IPS-NIHi7 (cell line): ENCODE data around the gene CDH4.
A peak's percentile ranks its signal among the peaks of the same experiment; 100 is the strongest.

Experiments
- DNase-seq: peaks from one replicate; pipeline ENCODE4 v3.0.0; 2012; ENCODE audit warnings: mixed read lengths; ENCODE audit errors: extremely low spot score

CDH4 gene

GRCh38 chr20:61856626-61857413 is 604.8 kb downstream of the CDH4 start:
- DNase-seq = no peak

- no peak for DNase-seq
Measured at GRCh38 chr20:61857414-61857775, 605.3 kb downstream of the CDH4 start.

GRCh38 chr20:61857884-61858283 is 605.8 kb downstream of the CDH4 start:
- DNase-seq = no peak

- no peak for DNase-seq
Measured at GRCh38 chr20:61859767-61860166, 607.7 kb downstream of the CDH4 start.

- DNase-seq = no peak
Measured at GRCh38 chr20:61860260-61860987, 608.4 kb downstream of the CDH4 start.

- DNase-seq = no peak
Measured at GRCh38 chr20:61861054-61861841, 609.2 kb downstream of the CDH4 start.

GRCh38 chr20:61861858-61862257 is 609.8 kb downstream of the CDH4 start:
- no peak for DNase-seq

GRCh38 chr20:61862881-61863280 is 610.8 kb downstream of the CDH4 start:
- no peak for DNase-seq

- DNase-seq = no peak
Measured at GRCh38 chr20:61864481-61864880, 612.4 kb downstream of the CDH4 start.

- DNase-seq = no peak
Measured at GRCh38 chr20:61865353-61865752, 613.3 kb downstream of the CDH4 start.

- DNase-seq = no peak
Measured at GRCh38 chr20:61866165-61866564, 614.1 kb downstream of the CDH4 start.

- no peak for DNase-seq
Measured at GRCh38 chr20:61868006-61868405, 615.9 kb downstream of the CDH4 start.

GRCh38 chr20:61868466-61869090 is 616.5 kb downstream of the CDH4 start:
- no peak for DNase-seq

GRCh38 chr20:61869750-61870507 is 617.9 kb downstream of the CDH4 start:
- no peak for DNase-seq

- no peak for DNase-seq
Measured at GRCh38 chr20:61871160-61871559, 619.1 kb downstream of the CDH4 start.

- no peak for DNase-seq
Measured at GRCh38 chr20:61871913-61872312, 619.9 kb downstream of the CDH4 start.

- DNase-seq = no peak
Measured at GRCh38 chr20:61872371-61872900, 620.4 kb downstream of the CDH4 start.

- no peak for DNase-seq
Measured at GRCh38 chr20:61873651-61874420, 621.8 kb downstream of the CDH4 start.

GRCh38 chr20:61874421-61875068 is 622.5 kb downstream of the CDH4 start:
- peak; percentile 85 for DNase-seq
